ENCODE data around the gene DAPK2. TPM values are rescaled to one million over a fixed set of nuclear protein-coding genes. Genes with fewer than 3 reads are reported as not detected.

Gene DAPK2
- total RNA-seq, 2 experiments from 2014 or later: 0.44 TPM; not detected in 1

GRCh38 chr15:63899193-63899592 is 147.1 kb downstream of the DAPK2 start:
- Mint-ChIP-seq H3K4me3 (peak overlapping the region; percentile 17), H3K9me3 (no peaks in the 10 kb centered on the region), H3K27me3 (ENCODE audit: low read depth) (no peaks in the 10 kb centered on the region), H3K27ac (no peak overlapping the region), H3K36me3 (ENCODE audit: low read depth) (no peaks in the 10 kb centered on the region), H3K4me1 (ENCODE audit: low read depth) (peaks cover 27% of the 10 kb centered on the region)
- CTCF ChIA-PET: interaction anchor here (0.7 to 1.5 kb wide), 5 partner anchors 7 to 168 kb away, joined by 3 to 6 read pairs (median 3); no protein-coding TSS in a partner anchor
- no peak for DNase-seq
- intact Hi-C loops (cut with micrococcal nuclease): no loop called here

GRCh38 chr15:63896336-63897115 is 149.8 kb downstream of the DAPK2 start:
- Mint-ChIP-seq H3K4me1 (ENCODE audit: low read depth) (peaks cover 52% of the 10 kb centered on the region), H3K9me3 (no peaks in the 10 kb centered on the region), H3K27ac (no peak overlapping the region), H3K4me3 (no peak overlapping the region), H3K27me3 (ENCODE audit: low read depth) (no peaks in the 10 kb centered on the region), H3K36me3 (ENCODE audit: low read depth) (no peaks in the 10 kb centered on the region)
- CTCF ChIA-PET: interaction anchor here (0.6 kb wide), 1 partner anchor 15 kb away, joined by 3 read pairs; no protein-coding TSS in a partner anchor
- intact Hi-C loops (cut with micrococcal nuclease): no loop called here
- DNase-seq: peak; percentile 15

- Mint-ChIP-seq H3K4me3 (no peak overlapping the region), H3K27ac (no peak overlapping the region), H3K4me1 (ENCODE audit: low read depth) (peaks cover 58% of the 10 kb centered on the region), H3K27me3 (ENCODE audit: low read depth) (no peaks in the 10 kb centered on the region), H3K36me3 (ENCODE audit: low read depth) (no peaks in the 10 kb centered on the region), H3K9me3 (no peaks in the 10 kb centered on the region)
- DNase-seq: no peak
- intact Hi-C loops (cut with micrococcal nuclease): no loop called here
- CTCF ChIA-PET: interaction anchor here (1.1 to 2.6 kb wide), 3 partner anchors 9 to 150 kb away, joined by 4 to 6 read pairs (median 5); partner anchors contain the start of gene DAPK2
These were observed 150.5 kb downstream of the DAPK2 start for GRCh38 chr15:63895787-63896218.

- intact Hi-C loops (cut with micrococcal nuclease): no loop called here
- CTCF ChIA-PET: interaction anchor here (1.1 to 2.6 kb wide), 3 partner anchors 10 to 151 kb away, joined by 4 to 6 read pairs (median 5); partner anchors contain the start of gene DAPK2
- Mint-ChIP-seq H3K9me3 (no peaks in the 10 kb centered on the region), H3K27ac (no peak overlapping the region), H3K4me1 (ENCODE audit: low read depth) (peaks cover 58% of the 10 kb centered on the region), H3K27me3 (ENCODE audit: low read depth) (no peaks in the 10 kb centered on the region), H3K4me3 (no peak overlapping the region), H3K36me3 (ENCODE audit: low read depth) (no peaks in the 10 kb centered on the region)
- DNase-seq: no peak
These were observed 151.1 kb downstream of the DAPK2 start for GRCh38 chr15:63895194-63895593.

GRCh38 chr15:63894662-63894949 is 151.7 kb downstream of the DAPK2 start:
- intact Hi-C loops (cut with micrococcal nuclease): loop anchor here (5.0 kb wide), 1 partner anchor 153 kb away; the partner anchor contains the start of gene DAPK2
- Mint-ChIP-seq H3K36me3 (ENCODE audit: low read depth) (no peaks in the 10 kb centered on the region), H3K4me1 (ENCODE audit: low read depth) (peaks cover 58% of the 10 kb centered on the region), H3K9me3 (no peaks in the 10 kb centered on the region), H3K4me3 (no peak overlapping the region), H3K27me3 (ENCODE audit: low read depth) (no peaks in the 10 kb centered on the region), H3K27ac (no peak overlapping the region)
- CTCF ChIA-PET: interaction anchor here (1.3 to 2.6 kb wide), 2 partner anchors 10 to 51 kb away, joined by 5 to 6 read pairs; no protein-coding TSS in a partner anchor
- DNase-seq: no peak

- Mint-ChIP-seq H3K4me3 (no peak overlapping the region), H3K4me1 (ENCODE audit: low read depth) (peaks cover 52% of the 10 kb centered on the region), H3K9me3 (no peaks in the 10 kb centered on the region), H3K27me3 (ENCODE audit: low read depth) (no peaks in the 10 kb centered on the region), H3K36me3 (ENCODE audit: low read depth) (no peaks in the 10 kb centered on the region), H3K27ac (no peak overlapping the region)
- DNase-seq: no peak
- intact Hi-C loops (cut with micrococcal nuclease): loop anchor here (5.0 kb wide), 1 partner anchor 153 kb away; the partner anchor contains the start of gene DAPK2
- CTCF ChIA-PET: interaction anchor here (1.2 to 4.3 kb wide), 3 partner anchors 52 to 152 kb away, joined by 4 to 46 read pairs (median 6); partner anchors contain the start of gene DAPK2
These were observed 152.2 kb downstream of the DAPK2 start for GRCh38 chr15:63893866-63894661.

GRCh38 chr15:63892794-63893441 is 153.4 kb downstream of the DAPK2 start:
- H3K27ac Mint-ChIP-seq: peak overlapping the region; percentile 26
- peak; percentile 85 for DNase-seq
- intact Hi-C loops (cut with micrococcal nuclease): loop anchor here (1.0 to 5.0 kb wide), 2 partner anchors 154 to 174 kb away; partner anchors contain the start of gene DAPK2
- H3K4me3 Mint-ChIP-seq: no peak overlapping the region
- CTCF ChIA-PET: interaction anchor here (0.6 to 4.3 kb wide), 16 partner anchors 7 to 293 kb away, joined by 3 to 46 read pairs (median 4); partner anchors contain the start of gene DAPK2
- peaks cover 51% of the 10 kb centered on the region for H3K4me1 Mint-ChIP-seq (ENCODE audit: low read depth)
- H3K9me3 Mint-ChIP-seq: no peaks in the 10 kb centered on the region
- no peaks in the 10 kb centered on the region for H3K36me3 Mint-ChIP-seq (ENCODE audit: low read depth)
- no peaks in the 10 kb centered on the region for H3K27me3 Mint-ChIP-seq (ENCODE audit: low read depth)

GRCh38 chr15:63891768-63892133 is 154.5 kb downstream of the DAPK2 start:
- Mint-ChIP-seq H3K36me3 (ENCODE audit: low read depth) (no peaks in the 10 kb centered on the region), H3K9me3 (no peaks in the 10 kb centered on the region), H3K4me3 (no peak overlapping the region), H3K27ac (no peak overlapping the region), H3K27me3 (ENCODE audit: low read depth) (no peaks in the 10 kb centered on the region), H3K4me1 (ENCODE audit: low read depth) (peaks cover 44% of the 10 kb centered on the region)
- CTCF ChIA-PET: interaction anchor here (0.7 to 4.3 kb wide), 27 partner anchors 8 to 292 kb away, joined by 3 to 46 read pairs (median 3); partner anchors contain the start of gene DAPK2
- intact Hi-C loops (cut with micrococcal nuclease): loop anchor here (1.0 to 5.0 kb wide), 7 partner anchors 31 to 425 kb away; partner anchors contain the start of gene DAPK2
- no peak for DNase-seq

- Mint-ChIP-seq H3K27me3 (ENCODE audit: low read depth) (no peaks in the 10 kb centered on the region), H3K4me3 (no peak overlapping the region), H3K36me3 (ENCODE audit: low read depth) (no peaks in the 10 kb centered on the region), H3K27ac (no peak overlapping the region), H3K4me1 (ENCODE audit: low read depth) (peaks cover 40% of the 10 kb centered on the region), H3K9me3 (no peaks in the 10 kb centered on the region)
- intact Hi-C loops (cut with micrococcal nuclease): loop anchor here (1.0 to 5.0 kb wide), 6 partner anchors 30 to 424 kb away; partner anchors contain the start of gene DAPK2
- CTCF ChIA-PET: interaction anchor here (0.7 to 4.3 kb wide), 31 partner anchors 8 to 291 kb away, joined by 3 to 46 read pairs (median 4); partner anchors contain the start of gene DAPK2
- DNase-seq: peak; percentile 86
These were observed 155.1 kb downstream of the DAPK2 start for GRCh38 chr15:63891079-63891767.

- no peak for DNase-seq
- Mint-ChIP-seq H3K27ac (no peak overlapping the region), H3K4me3 (no peak overlapping the region), H3K9me3 (no peaks in the 10 kb centered on the region), H3K27me3 (ENCODE audit: low read depth) (no peaks in the 10 kb centered on the region), H3K4me1 (ENCODE audit: low read depth) (peaks cover 35% of the 10 kb centered on the region), H3K36me3 (ENCODE audit: low read depth) (no peaks in the 10 kb centered on the region)
- CTCF ChIA-PET: interaction anchor here (0.7 to 4.3 kb wide), 18 partner anchors 9 to 177 kb away, joined by 3 to 46 read pairs (median 5); no protein-coding TSS in a partner anchor
- intact Hi-C loops (cut with micrococcal nuclease): loop anchor here (1.0 to 5.0 kb wide), 6 partner anchors 30 to 424 kb away; partner anchors contain the start of gene DAPK2
These were observed 155.7 kb downstream of the DAPK2 start for GRCh38 chr15:63890617-63891016.

GRCh38 chr15:63889831-63890230 is 156.5 kb downstream of the DAPK2 start:
- Mint-ChIP-seq H3K27me3 (ENCODE audit: low read depth) (no peaks in the 10 kb centered on the region), H3K27ac (no peak overlapping the region), H3K36me3 (ENCODE audit: low read depth) (no peaks in the 10 kb centered on the region), H3K4me3 (no peak overlapping the region), H3K9me3 (no peaks in the 10 kb centered on the region), H3K4me1 (ENCODE audit: low read depth) (peaks cover 35% of the 10 kb centered on the region)
- no peak for DNase-seq
- intact Hi-C loops (cut with micrococcal nuclease): loop anchor here (2.0 to 5.0 kb wide), 3 partner anchors 29 to 423 kb away; partner anchors contain the start of gene DAPK2
- CTCF ChIA-PET: interaction anchor here (0.7 to 4.3 kb wide), 17 partner anchors 9 to 178 kb away, joined by 3 to 46 read pairs (median 5); partner anchors contain the start of gene HERC1
